Neural cell (in vitro differentiated cells): ENCODE data around the gene SCAMP5. TPM values are rescaled to one million over a fixed set of nuclear protein-coding genes. Genes with fewer than 3 reads are reported as not detected.

ENCODE experiments used
- H2AFZ ChIP-seq: fragments of 200-600, 300-800 bp; sonication (generic), shearing (Covaris generic); 2 replicates; pipeline ENCODE4 v1.6.0; 2014; ENCODE audit warnings: low read depth, mild to moderate bottlenecking, antibody characterized with exemption, low read length, moderate library complexity
- H3F3A ChIP-seq: fragments of 200-600 bp; shearing (Covaris generic); 2 replicates; pipeline ENCODE4 v1.6.1; 2016; ENCODE audit warnings: mild to moderate bottlenecking, moderate library complexity, mixed read lengths, antibody characterized with exemption, low read length; ENCODE audit not compliant: insufficient read depth, poor library complexity, severe bottlenecking
- H3K27ac ChIP-seq: fragments of 200-600, 300-800 bp; sonication (generic), shearing (Covaris generic); 2 replicates; pipeline ENCODE4 v1.5.1; 2014; ENCODE audit warnings: mild to moderate bottlenecking, low read length, moderate library complexity
- H3K27me3 ChIP-seq: fragments of 300-800, 200-600 bp; sonication (generic), shearing (Covaris generic); 2 replicates; pipeline ENCODE4 v1.6.0; 2014; ENCODE audit warnings: mild to moderate bottlenecking, low read depth, low read length, moderate library complexity; ENCODE audit not compliant: insufficient read depth
- H3K36me3 ChIP-seq: fragments of 300-800, 200-600 bp; sonication (generic), shearing (Covaris generic); 2 replicates; pipeline ENCODE4 v1.5.1; 2014; ENCODE audit warnings: mild to moderate bottlenecking, antibody characterized with exemption, low read length, moderate library complexity; ENCODE audit not compliant: insufficient read depth
- H3K4me2 ChIP-seq: fragments of 300-800, 200-600 bp; sonication (generic), shearing (Covaris generic); 2 replicates; pipeline ENCODE4 v1.6.0; 2014; ENCODE audit warnings: mild to moderate bottlenecking, low read length
- H3K4me3 ChIP-seq: fragments of 300-800, 200-600 bp; sonication (generic), shearing (Covaris generic); 2 replicates; pipeline ENCODE4 v1.5.1; 2014; ENCODE audit warnings: mild to moderate bottlenecking, low read length, moderate library complexity
- H3K79me2 ChIP-seq: fragments of 200-600 bp; shearing (Covaris generic); replicated peaks from 2 replicates; pipeline ENCODE4 v1.6.0; 2014; ENCODE audit warnings: mild to moderate bottlenecking, low read length, moderate library complexity; ENCODE audit not compliant: insufficient read depth
- H3K9ac ChIP-seq: fragments of 300-800, 200-600 bp; sonication (generic), shearing (Covaris generic); 2 replicates; pipeline ENCODE4 v1.6.1; 2016; ENCODE audit warnings: mild to moderate bottlenecking, low read length, mixed read lengths
- H3K9me2 ChIP-seq: fragments of 200-600 bp; shearing (Covaris generic); 2 replicates; pipeline ENCODE4 v1.6.1; 2016; ENCODE audit warnings: mild to moderate bottlenecking, low read length, mixed read lengths; ENCODE audit not compliant: insufficient read depth
- H3K9me3 ChIP-seq: fragments of 200-600, 300-800 bp; sonication (generic), shearing (Covaris generic); 2 replicates; pipeline ENCODE4 v1.6.1; 2016; ENCODE audit warnings: mild to moderate bottlenecking, mixed run types, low read length, moderate library complexity, mixed read lengths
- H4K20me1 ChIP-seq: fragments of 200-600 bp; shearing (Covaris generic); 2 replicates; pipeline ENCODE4 v1.6.1; 2016; ENCODE audit warnings: mild to moderate bottlenecking, mixed run types; ENCODE audit not compliant: insufficient read depth
- CTCF ChIP-seq: fragments of 450-650 bp; IDR thresholded peaks from 2 replicates; pipeline ENCODE4 v1.5.1; 2014; ENCODE audit warnings: antibody characterized with exemption, mild to moderate bottlenecking, moderate library complexity; ENCODE audit not compliant: poor library complexity, severe bottlenecking
- EP300 ChIP-seq: fragments of 450-650 bp; conservative IDR thresholded peaks from 2 replicates; pipeline ENCODE4 v1.6.1; 2014; ENCODE audit warnings: antibody characterized with exemption, mild to moderate bottlenecking, moderate library complexity; ENCODE audit not compliant: poor library complexity, severe bottlenecking
- EZH2 ChIP-seq: fragments of 200-600, 300-800 bp; shearing (Covaris generic), sonication (generic); IDR thresholded peaks from 2 replicates; pipeline ENCODE4 v1.6.1; 2014; ENCODE audit warnings: antibody characterized with exemption, low read length, borderline replicate concordance, mild to moderate bottlenecking; ENCODE audit not compliant: insufficient read depth, poor library complexity, severe bottlenecking
- MXI1 ChIP-seq: fragments of 450-650 bp; conservative IDR thresholded peaks from 2 replicates; pipeline ENCODE4 v1.6.1; 2014; ENCODE audit warnings: antibody characterized with exemption, mild to moderate bottlenecking; ENCODE audit not compliant: poor library complexity, severe bottlenecking
- RAD21 ChIP-seq: fragments of 450-650 bp; conservative IDR thresholded peaks from 2 replicates; pipeline ENCODE4 v1.6.1; 2014; ENCODE audit warnings: antibody characterized with exemption, mild to moderate bottlenecking, moderate library complexity
- REST ChIP-seq: IDR thresholded peaks from 2 replicates; pipeline ENCODE4 v1.6.1; 2012; ENCODE audit warnings: borderline replicate concordance
- SMC3 ChIP-seq: fragments of 450-650 bp; conservative IDR thresholded peaks from 2 replicates; pipeline ENCODE4 v1.6.1; 2014; ENCODE audit warnings: antibody characterized with exemption, mild to moderate bottlenecking, moderate library complexity; ENCODE audit not compliant: poor library complexity
- TAF1 ChIP-seq: IDR thresholded peaks from 2 replicates; pipeline ENCODE4 v1.6.1; 2012; ENCODE audit warnings: low read depth
- polyA plus RNA-seq: library from polyadenylated mRNA; depleted of rRNA; stranded (reverse); fragments of >200 nt; gene quantifications from 2 replicates; pipeline ENCODE4 v1.2.3, GENCODE V29; 2014

SCAMP5 gene
- polyA plus RNA-seq, 1 donor from 2014 or later, result 92.5 TPM

GRCh38 chr15:75045332-75046015 lies 50.1 kb downstream of the SCAMP5 start:
- H3K27ac ChIP-seq, result no peak overlapping the region
- no peaks in the 10 kb centered on the region for H3K9me3 ChIP-seq
- H3K79me2 ChIP-seq, result no peaks in the 10 kb centered on the region
- H2AFZ ChIP-seq, result no peak overlapping the region
- no peaks in the 10 kb centered on the region for H3K27me3 ChIP-seq
- no peaks in the 10 kb centered on the region for H3K36me3 ChIP-seq
- H3K9me2 ChIP-seq, result no peaks in the 10 kb centered on the region
- no peaks in the 10 kb centered on the region for H3F3A ChIP-seq
- no peaks in the 10 kb centered on the region for H4K20me1 ChIP-seq
- TF ChIP-seq MXI1, result no peak
- no peak for TF ChIP-seq REST
- H3K9ac ChIP-seq, result no peak overlapping the region
- no peak overlapping the region for H3K4me2 ChIP-seq
- H3K4me3 ChIP-seq, result no peak overlapping the region

GRCh38 chr15:75048394-75048793 lies 53.0 kb downstream of the SCAMP5 start:
- H3K4me3 ChIP-seq, result no peak overlapping the region
- H3K9me3 ChIP-seq, result no peaks in the 10 kb centered on the region
- H3K27me3 ChIP-seq, result no peaks in the 10 kb centered on the region
- no peaks in the 10 kb centered on the region for H4K20me1 ChIP-seq
- H3K27ac ChIP-seq, result no peak overlapping the region
- H3F3A ChIP-seq, result no peaks in the 10 kb centered on the region
- H3K9me2 ChIP-seq, result no peaks in the 10 kb centered on the region
- no peaks in the 10 kb centered on the region for H3K79me2 ChIP-seq
- no peak for TF ChIP-seq EZH2
- TF ChIP-seq CTCF, result no peak
- TF ChIP-seq SMC3, result no peak
- TF ChIP-seq TAF1, result no peak
- no peak for TF ChIP-seq EP300
- TF ChIP-seq RAD21, result no peak
- H3K36me3 ChIP-seq, result no peaks in the 10 kb centered on the region
- no peak overlapping the region for H3K9ac ChIP-seq
- no peak overlapping the region for H2AFZ ChIP-seq
- no peak overlapping the region for H3K4me2 ChIP-seq

GRCh38 chr15:75049392-75049791 lies 54.0 kb downstream of the SCAMP5 start:
- H3K27ac ChIP-seq, result no peak overlapping the region

More at GRCh38 chr15:75049392-75049791, 54.0 kb downstream of the SCAMP5 start:
- Histone ChIP-seq H3K9me3 (no peaks in the 10 kb centered on the region), H2AFZ (no peak overlapping the region), H3F3A (no peaks in the 10 kb centered on the region), H3K9me2 (no peaks in the 10 kb centered on the region), H3K4me3 (no peak overlapping the region), H3K4me2 (no peak overlapping the region), H3K27me3 (no peaks in the 10 kb centered on the region), H3K9ac (no peak overlapping the region), H4K20me1 (no peaks in the 10 kb centered on the region), H3K36me3 (no peaks in the 10 kb centered on the region), H3K79me2 (no peaks in the 10 kb centered on the region)
- no peak for TF ChIP-seq EP300
